ENCODE data around the gene AKIP1.

DNA sequence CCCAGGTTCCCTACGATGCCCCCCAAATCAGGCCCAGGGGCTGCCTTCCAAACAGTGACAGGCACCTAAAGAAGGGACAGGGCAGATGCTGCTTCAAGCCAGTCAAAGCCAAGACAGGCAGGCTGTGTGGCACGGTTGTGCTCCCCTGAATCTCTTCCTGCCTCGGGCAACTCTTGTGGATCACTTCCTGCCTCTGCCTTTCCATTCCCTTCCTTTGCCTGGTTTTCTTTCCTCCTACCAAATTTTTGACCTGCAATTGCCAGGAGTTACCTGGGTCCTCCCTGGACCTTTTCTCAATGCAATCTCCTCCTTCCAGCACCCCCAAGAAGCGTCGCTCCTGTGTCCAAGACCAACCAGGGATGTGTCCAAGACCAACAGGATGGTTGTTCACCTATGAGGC, 16.2 kb downstream of the AKIP1 start:
- TF ChIP-seq CTCF (IDR thresholded peaks at IDR 0.05) = no peak
- TF ChIP-seq POLR2A (IDR thresholded peaks at IDR 0.05) = no peak
- no peak for TF ChIP-seq POLR2AphosphoS5 (IDR thresholded peaks at IDR 0.05; ENCODE audit: insufficient read depth in 1 of 2, low read depth in 1 of 2)

All from vagina (tissue), 2 donors.